Muscle layer of colon (tissue), 2 donors: ENCODE data around the gene IPO5.

ENCODE experiments used
- H3K27ac ChIP-seq: one replicate; pipeline ENCODE4 v1.7.0; 2013; ENCODE audit warnings: low read depth, mild to moderate bottlenecking, low read length, moderate library complexity
- H3K27me3 ChIP-seq, 2 donors: one replicate each; pipeline ENCODE4 v1.7.0; 2013; ENCODE audit warnings: low read length in 2 of 2, mild to moderate bottlenecking in 2 of 2; ENCODE audit not compliant: insufficient read depth in 2 of 2, control insufficient read depth in 1 of 2
- H3K36me3 ChIP-seq: one replicate; pipeline ENCODE4 v1.7.0; 2013; ENCODE audit warnings: mild to moderate bottlenecking, low read length; ENCODE audit not compliant: insufficient read depth
- H3K4me1 ChIP-seq: one replicate; pipeline ENCODE4 v1.7.0; 2013; ENCODE audit warnings: mild to moderate bottlenecking, low read length; ENCODE audit not compliant: insufficient read depth
- H3K4me3 ChIP-seq, 2 donors: one replicate each; pipeline ENCODE4 v1.7.0; 2013; ENCODE audit warnings: low read length in 2 of 2, low read depth in 1 of 2, mild to moderate bottlenecking in 1 of 2, moderate library complexity in 1 of 2
- H3K9ac ChIP-seq: one replicate; pipeline ENCODE4 v1.7.0; 2013; ENCODE audit warnings: low read length
- H3K9me3 ChIP-seq: one replicate; pipeline ENCODE4 v1.7.0; 2013; ENCODE audit warnings: mild to moderate bottlenecking, low read length
- donor health status: abdominal sarcoma.
- donor health status: Adenocarcinoma of cecum.

IPO5 gene

GRCh38 chr13:97953376-97953970 lies at the start of gene IPO5:
Gene IPO5 (plus strand): TSS chr13:97953675. CDS start chr13:97976697, 23,022 bp downstream.
- Histone ChIP-seq H3K9me3 (no peaks in the 10 kb centered on the region), H3K36me3 (no peaks in the 10 kb centered on the region), H3K27me3 (no peaks in the 10 kb centered on the region), H3K9ac (no peak within 1 kb of the TSS), H3K4me1 (no peaks in the 10 kb centered on the region), H3K27ac (no peak within 1 kb of the TSS), H3K4me3 (no peak within 1 kb of the TSS)

DNA sequence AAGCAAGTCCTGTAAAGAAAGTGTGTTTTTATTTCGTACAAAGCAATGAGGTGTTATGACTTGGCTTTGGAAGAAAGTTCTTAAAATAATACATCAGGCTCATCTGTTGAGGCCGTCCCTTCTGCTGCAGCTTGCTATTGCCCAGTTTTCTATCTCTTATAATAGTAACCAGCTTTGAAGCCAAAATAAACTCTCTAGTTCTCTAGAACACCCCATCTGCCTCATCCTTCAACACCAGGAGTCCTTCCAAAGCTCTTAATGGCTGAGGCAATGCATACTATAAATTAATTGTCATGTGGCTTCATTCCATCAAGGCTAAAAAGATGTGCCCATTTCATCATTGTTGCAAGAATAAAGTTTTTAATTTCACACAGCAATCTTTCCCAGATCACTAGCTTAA lies 49.4 kb upstream of the IPO5 start:
- no peak overlapping the region for H3K9ac ChIP-seq
- H3K9me3 ChIP-seq: no peaks in the 10 kb centered on the region
- no peaks in the 10 kb centered on the region for H3K4me1 ChIP-seq
- H3K27ac ChIP-seq: no peak overlapping the region
- H3K27me3 ChIP-seq: no peaks in the 10 kb centered on the region
- no peak overlapping the region for H3K4me3 ChIP-seq
- no peaks in the 10 kb centered on the region for H3K36me3 ChIP-seq

DNA sequence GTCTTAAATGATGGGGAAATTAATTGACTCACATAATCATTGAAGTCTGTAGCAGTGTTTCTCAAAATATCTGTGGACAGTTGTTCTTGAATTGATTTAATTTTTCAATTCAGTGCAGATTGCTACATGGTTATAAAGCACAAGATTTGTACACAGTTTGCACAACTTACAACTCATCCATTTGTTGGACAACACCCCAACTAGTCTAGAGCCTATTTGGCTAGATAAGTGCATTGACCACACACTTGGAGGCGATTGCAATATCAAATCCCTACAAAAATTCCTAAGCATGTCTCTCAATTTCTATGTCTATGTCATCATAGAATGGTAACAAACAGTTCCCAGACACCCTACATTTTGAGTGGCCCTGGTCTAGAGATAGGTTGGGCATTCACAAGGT lies 48.0 kb upstream of the IPO5 start:
- no peaks in the 10 kb centered on the region for H3K4me1 ChIP-seq

DNA sequence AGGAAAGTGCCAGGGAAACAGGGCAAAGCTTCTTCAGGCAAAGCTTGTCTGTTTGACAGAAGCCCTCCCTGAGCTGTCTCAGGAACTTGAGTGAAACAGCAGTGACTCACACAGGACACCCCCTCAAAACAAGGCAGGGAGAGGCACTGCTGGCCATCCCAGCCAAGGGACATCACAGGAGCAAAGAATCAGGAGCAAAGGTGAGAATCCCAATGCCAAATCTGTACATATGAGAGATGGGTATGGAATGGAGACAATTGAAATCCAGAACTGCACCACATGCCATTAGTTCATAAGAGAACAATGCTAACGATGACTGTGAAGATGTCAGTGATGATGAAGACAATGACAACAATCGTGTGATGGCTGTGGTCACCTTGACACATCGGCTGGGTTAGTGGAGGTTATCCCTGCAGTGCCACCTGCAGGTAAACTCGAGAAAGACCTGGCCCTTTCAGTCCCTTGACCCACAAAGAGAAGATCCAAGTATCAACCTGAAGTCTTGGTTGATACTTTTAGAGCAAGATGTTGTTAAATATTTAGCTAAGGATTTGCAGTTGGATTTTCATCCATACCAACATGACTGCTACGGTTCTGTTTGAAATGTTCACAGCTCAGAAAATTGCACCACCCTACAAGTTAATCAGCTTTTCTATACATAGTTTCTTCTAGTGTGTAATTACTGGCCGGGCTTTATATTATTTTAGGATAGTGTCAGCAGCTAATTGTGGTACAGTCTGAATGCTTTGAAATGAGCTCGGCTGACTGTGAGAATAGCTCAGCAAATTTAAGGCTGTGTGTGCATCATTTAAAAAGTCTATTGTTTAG lies 42.0 kb upstream of the IPO5 start:
- no peak overlapping the region for H3K4me3 ChIP-seq
- no peaks in the 10 kb centered on the region for H3K36me3 ChIP-seq
- no peaks in the 10 kb centered on the region for H3K9me3 ChIP-seq
- H3K9ac ChIP-seq: no peak overlapping the region
- no peaks in the 10 kb centered on the region for H3K27me3 ChIP-seq
- H3K27ac ChIP-seq: no peak overlapping the region
- H3K4me1 ChIP-seq: no peaks in the 10 kb centered on the region

More for the DNA sequence above, 48.0 kb upstream of the IPO5 start:
- no peak overlapping the region for H3K9ac ChIP-seq
- H3K9me3 ChIP-seq: no peaks in the 10 kb centered on the region
- H3K36me3 ChIP-seq: no peaks in the 10 kb centered on the region
- no peak overlapping the region for H3K27ac ChIP-seq
- no peak overlapping the region for H3K4me3 ChIP-seq
- no peaks in the 10 kb centered on the region for H3K27me3 ChIP-seq

DNA sequence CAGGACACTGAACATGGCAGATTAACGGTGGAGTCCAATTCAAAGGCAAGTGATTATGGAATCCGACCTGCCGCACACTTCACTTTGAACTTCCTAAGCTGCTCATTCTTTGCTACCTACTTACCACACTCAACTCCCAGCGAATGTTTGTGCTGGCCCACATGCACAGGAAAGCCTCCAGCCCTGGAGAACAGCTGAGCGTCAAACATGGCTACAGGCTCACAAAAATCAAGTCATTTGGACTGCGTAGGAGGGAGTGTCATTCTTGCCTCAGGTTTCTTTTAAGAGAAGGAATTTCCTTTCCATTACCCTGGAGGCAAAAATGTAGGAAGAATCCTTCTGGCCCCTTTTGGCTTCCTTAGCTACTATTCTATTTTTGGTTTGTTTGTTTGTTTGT lies 41.3 kb upstream of the IPO5 start:
- Histone ChIP-seq H3K36me3 (no peaks in the 10 kb centered on the region), H3K4me3 (no peak overlapping the region), H3K27me3 (no peaks in the 10 kb centered on the region), H3K4me1 (no peaks in the 10 kb centered on the region), H3K9ac (no peak overlapping the region), H3K27ac (no peak overlapping the region), H3K9me3 (no peaks in the 10 kb centered on the region)

- no peak overlapping the region for H3K27ac ChIP-seq
- H3K9me3 ChIP-seq: no peaks in the 10 kb centered on the region
- H3K36me3 ChIP-seq: no peaks in the 10 kb centered on the region
- no peak overlapping the region for H3K4me3 ChIP-seq
- no peak overlapping the region for H3K9ac ChIP-seq
- no peaks in the 10 kb centered on the region for H3K27me3 ChIP-seq
- no peaks in the 10 kb centered on the region for H3K4me1 ChIP-seq
Measured at GRCh38 chr13:97913206-97913605, 40.3 kb upstream of the IPO5 start.

DNA sequence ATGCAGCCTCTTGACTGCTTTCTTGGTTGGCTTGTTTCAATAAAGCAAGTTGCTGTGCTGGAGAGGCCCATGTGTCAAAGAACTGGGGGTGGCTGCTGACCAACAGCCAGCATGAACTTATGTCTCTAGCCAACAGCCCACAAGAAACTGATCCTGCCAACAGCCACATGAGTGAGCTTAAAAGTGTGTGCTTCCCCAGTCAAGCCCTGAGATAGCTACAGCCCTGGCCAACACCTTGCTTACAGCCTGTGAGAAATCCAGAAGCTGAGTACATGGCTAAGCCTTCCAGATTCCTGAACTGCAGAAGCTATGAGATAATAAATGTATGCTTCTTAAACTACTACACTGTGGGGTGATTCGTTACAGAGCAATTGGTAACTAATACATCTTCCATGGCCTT lies 38.9 kb upstream of the IPO5 start:
- Histone ChIP-seq H3K36me3 (no peaks in the 10 kb centered on the region), H3K27me3 (no peaks in the 10 kb centered on the region), H3K9ac (no peak overlapping the region), H3K4me3 (no peak overlapping the region), H3K27ac (no peak overlapping the region), H3K4me1 (no peaks in the 10 kb centered on the region), H3K9me3 (no peaks in the 10 kb centered on the region)

GRCh38 chr13:97921176-97921816 lies 32.2 kb upstream of the IPO5 start:
- Histone ChIP-seq H3K9me3 (no peaks in the 10 kb centered on the region), H3K4me1 (no peaks in the 10 kb centered on the region), H3K36me3 (no peaks in the 10 kb centered on the region), H3K9ac (no peak overlapping the region), H3K27ac (no peak overlapping the region), H3K4me3 (no peak overlapping the region), H3K27me3 (no peaks in the 10 kb centered on the region)

- Histone ChIP-seq H3K4me3 (no peak overlapping the region), H3K9ac (no peak overlapping the region), H3K9me3 (no peaks in the 10 kb centered on the region), H3K27ac (no peak overlapping the region), H3K36me3 (no peaks in the 10 kb centered on the region), H3K27me3 (no peaks in the 10 kb centered on the region), H3K4me1 (no peaks in the 10 kb centered on the region)
Measured at GRCh38 chr13:97928301-97928700, 25.2 kb upstream of the IPO5 start.

- no peaks in the 10 kb centered on the region for H3K4me1 ChIP-seq
Measured at GRCh38 chr13:97932036-97932435, 21.4 kb upstream of the IPO5 start.

DNA sequence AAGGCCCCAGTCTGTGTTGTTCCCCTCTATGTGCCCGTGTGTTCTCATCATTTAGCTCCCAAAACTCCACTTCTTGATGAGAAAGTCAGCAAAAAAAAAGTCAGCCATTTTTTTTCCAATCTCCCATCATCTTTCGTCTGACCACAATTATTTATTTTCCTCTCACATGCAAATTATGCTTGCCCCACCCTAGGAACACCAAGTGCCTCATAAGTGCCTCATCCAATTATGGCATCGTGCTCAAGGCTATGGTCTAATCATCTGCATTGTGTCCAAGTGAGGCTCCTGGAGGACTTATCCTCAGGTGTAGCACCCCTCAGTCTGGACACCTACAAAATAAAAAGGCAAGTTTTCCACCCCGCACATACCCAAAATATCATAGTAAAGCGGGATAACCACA lies 20.8 kb upstream of the IPO5 start:
- Histone ChIP-seq H3K36me3 (no peaks in the 10 kb centered on the region), H3K27ac (no peak overlapping the region), H3K9ac (no peak overlapping the region), H3K4me3 (no peak overlapping the region), H3K4me1 (no peaks in the 10 kb centered on the region), H3K27me3 (no peaks in the 10 kb centered on the region), H3K9me3 (no peaks in the 10 kb centered on the region)

More at GRCh38 chr13:97932036-97932435, 21.4 kb upstream of the IPO5 start:
- Histone ChIP-seq H3K9me3 (no peaks in the 10 kb centered on the region), H3K9ac (no peak overlapping the region), H3K36me3 (no peaks in the 10 kb centered on the region), H3K4me3 (no peak overlapping the region), H3K27ac (no peak overlapping the region), H3K27me3 (no peaks in the 10 kb centered on the region)
